NCI-H69 (cell line): ENCODE measurements around the gene ATP11A.
"Not testable (repeated sequence)": the region's sequence is repeated elsewhere in the genome, so short reads cannot be mapped to it uniquely, and the experiment has no call there.

ENCODE experiments used
- DNase-seq: peaks from one replicate; lab custom pipeline; 2025; lab: John Stamatoyannopoulos, UW

ATP11A gene

GRCh38 chr13:112692586-112692985, 2.7 kb downstream of the ATP11A start:
- no peak for DNase-seq

GRCh38 chr13:112693831-112694497, 4.1 kb downstream of the ATP11A start:
- peak; percentile 37 for DNase-seq

GRCh38 chr13:112695121-112695520, 5.3 kb downstream of the ATP11A start:
- DNase-seq, result peak; percentile 29

- DNase-seq, result no peak
These were observed 6.4 kb downstream of the ATP11A start for GRCh38 chr13:112696001-112696868.

GRCh38 chr13:112696869-112697465, 7.1 kb downstream of the ATP11A start:
- DNase-seq, result no peak

GRCh38 chr13:112697756-112698655, 8.2 kb downstream of the ATP11A start:
- DNase-seq, result no peak

- peak; percentile 20 for DNase-seq
These were observed 9.6 kb downstream of the ATP11A start for GRCh38 chr13:112699322-112699918.

GRCh38 chr13:112700291-112701060, 10.6 kb downstream of the ATP11A start:
- DNase-seq, result no peak

- no peak for DNase-seq
These were observed 12.6 kb downstream of the ATP11A start for GRCh38 chr13:112702341-112702985.

- DNase-seq, result no peak
These were observed 13.1 kb downstream of the ATP11A start for GRCh38 chr13:112702986-112703379.

- peak; percentile 28 for DNase-seq
These were observed 13.8 kb downstream of the ATP11A start for GRCh38 chr13:112703449-112704284.

- no peak for DNase-seq
These were observed 14.7 kb downstream of the ATP11A start for GRCh38 chr13:112704308-112705145.

GRCh38 chr13:112705286-112705685, 15.4 kb downstream of the ATP11A start:
- DNase-seq, result no peak

- no peak for DNase-seq
These were observed 16.3 kb downstream of the ATP11A start for GRCh38 chr13:112706171-112706570.

GRCh38 chr13:112708560-112709240, 18.9 kb downstream of the ATP11A start:
- DNase-seq, result no peak

GRCh38 chr13:112709316-112709715, 19.5 kb downstream of the ATP11A start:
- not testable (repeated sequence) for DNase-seq
